ENCODE results near the gene USP7. TPM values are rescaled to one million over a fixed set of nuclear protein-coding genes. Genes with fewer than 3 reads are reported as not detected.

Gene USP7
- total and polyA plus RNA-seq, 4 donors, result 19.7 to 174 (median 56.0) TPM

DNA sequence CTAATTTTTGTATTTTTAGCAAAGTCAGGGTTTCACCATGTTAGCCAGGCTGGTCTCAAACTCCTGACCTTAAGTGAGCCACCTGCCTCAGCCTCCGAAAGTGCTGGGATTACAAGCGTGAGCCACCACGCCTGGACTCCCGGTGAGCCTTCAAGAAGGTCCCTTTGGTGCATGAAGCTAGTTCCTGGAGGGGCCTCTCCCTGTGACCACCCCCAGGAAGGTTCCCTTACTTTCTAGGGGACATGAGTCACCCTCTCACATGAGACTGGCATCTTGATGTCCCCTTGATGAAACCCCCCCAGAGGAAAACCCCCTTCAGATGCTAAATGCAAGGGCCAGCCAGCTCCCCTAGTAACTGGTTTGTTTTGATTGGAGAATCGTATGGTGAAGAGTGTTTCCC is 107.7 kb downstream of the USP7 start:
- no peak for DNase-seq
- no peak overlapping the region for H3K4me3 ChIP-seq
- peaks cover 0 to 49% (median 35%) of the 10 kb centered on the region in 4 donors for H3K36me3 ChIP-seq (ENCODE audit: control insufficient read depth in 4 of 4, insufficient read depth in 4 of 4, low read length in 4 of 4)
- peak overlapping the region in 1 of 2 donors; percentile 49 for H3K27ac ChIP-seq (ENCODE audit: low read depth in 1 of 2, low read length in 1 of 2)
- no peak overlapping the region for H3K9ac ChIP-seq (ENCODE audit: insufficient read depth in 1 of 2, low read length in 2 of 2)
- peaks cover 0 to 16% (median 0%) of the 10 kb centered on the region in 5 donors for H3K4me1 ChIP-seq (ENCODE audit: control insufficient read depth in 5 of 5, insufficient read depth in 5 of 5, low read length in 5 of 5)
- ATAC-seq (ENCODE audit: insufficient read depth, low FRiP score), result no peak
- 54 to 63% methylated on average over 5 of the region's 5 CpGs for WGBS, 2 donors
- H3K27me3 ChIP-seq (ENCODE audit: control insufficient read depth in 3 of 3, insufficient read depth in 3 of 3, low read length in 2 of 3), result no peaks in the 10 kb centered on the region
- H3K9me3 ChIP-seq (ENCODE audit: control insufficient read depth in 4 of 4, insufficient read depth in 3 of 4, low read length in 3 of 4), result no peaks in the 10 kb centered on the region
- TF ChIP-seq, protein P1, sequence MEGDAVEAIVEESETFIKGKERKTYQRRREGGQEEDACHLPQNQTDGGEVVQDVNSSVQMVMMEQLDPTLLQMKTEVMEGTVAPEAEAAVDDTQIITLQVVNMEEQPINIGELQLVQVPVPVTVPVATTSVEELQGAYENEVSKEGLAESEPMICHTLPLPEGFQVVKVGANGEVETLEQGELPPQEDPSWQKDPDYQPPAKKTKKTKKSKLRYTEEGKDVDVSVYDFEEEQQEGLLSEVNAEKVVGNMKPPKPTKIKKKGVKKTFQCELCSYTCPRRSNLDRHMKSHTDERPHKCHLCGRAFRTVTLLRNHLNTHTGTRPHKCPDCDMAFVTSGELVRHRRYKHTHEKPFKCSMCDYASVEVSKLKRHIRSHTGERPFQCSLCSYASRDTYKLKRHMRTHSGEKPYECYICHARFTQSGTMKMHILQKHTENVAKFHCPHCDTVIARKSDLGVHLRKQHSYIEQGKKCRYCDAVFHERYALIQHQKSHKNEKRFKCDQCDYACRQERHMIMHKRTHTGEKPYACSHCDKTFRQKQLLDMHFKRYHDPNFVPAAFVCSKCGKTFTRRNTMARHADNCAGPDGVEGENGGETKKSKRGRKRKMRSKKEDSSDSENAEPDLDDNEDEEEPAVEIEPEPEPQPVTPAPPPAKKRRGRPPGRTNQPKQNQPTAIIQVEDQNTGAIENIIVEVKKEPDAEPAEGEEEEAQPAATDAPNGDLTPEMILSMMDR (IDR thresholded peaks at IDR 0.05; ENCODE audit: control extremely low read depth, extremely low read depth), result no peak

DNA sequence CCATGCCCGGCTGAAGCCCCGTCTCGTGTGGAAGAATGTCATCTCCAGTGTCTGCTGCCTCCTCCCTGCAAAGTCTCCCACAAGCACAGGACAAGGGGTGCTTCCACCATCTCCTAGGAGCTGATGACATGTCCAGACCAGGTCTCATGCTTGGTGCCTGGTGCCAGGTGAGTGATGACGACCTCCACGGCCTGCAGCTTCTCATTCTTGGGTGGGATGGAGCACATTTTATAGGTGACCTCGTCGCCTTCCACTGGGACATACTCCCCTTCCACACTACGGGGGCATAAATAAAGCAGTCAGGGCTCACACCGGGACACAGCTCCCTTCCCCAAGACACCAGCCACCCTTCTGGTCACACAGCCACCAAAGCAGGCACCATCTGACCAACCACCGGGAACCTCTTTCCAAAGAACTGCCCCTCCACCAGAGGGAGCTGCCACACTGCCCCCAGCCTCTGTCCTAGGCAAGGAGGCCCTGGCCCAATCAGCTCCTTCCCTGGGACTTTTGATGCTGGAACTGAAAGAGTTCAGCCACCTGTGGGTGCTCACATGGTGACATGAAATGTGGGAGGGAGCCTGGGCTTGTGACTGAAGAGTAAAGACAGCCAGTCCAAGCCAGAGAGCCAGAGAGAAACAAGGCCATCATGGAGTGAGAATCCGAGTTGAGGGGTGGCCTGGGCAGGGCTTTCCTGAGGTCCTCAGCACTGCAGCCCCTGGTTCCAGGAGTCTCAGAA is 108.5 kb downstream of the USP7 start:
- Histone ChIP-seq H3K36me3 (ENCODE audit: control insufficient read depth in 4 of 4, insufficient read depth in 4 of 4, low read length in 4 of 4) (peaks cover 0 to 49% (median 38%) of the 10 kb centered on the region in 4 donors), H3K4me3 (no peak overlapping the region), H3K4me1 (ENCODE audit: control insufficient read depth in 5 of 5, insufficient read depth in 5 of 5, low read length in 5 of 5) (peaks cover 0 to 14% (median 0%) of the 10 kb centered on the region in 5 donors), H3K27me3 (ENCODE audit: control insufficient read depth in 3 of 3, insufficient read depth in 3 of 3, low read length in 2 of 3) (no peaks in the 10 kb centered on the region), H3K9ac (ENCODE audit: insufficient read depth in 1 of 2, low read length in 2 of 2) (no peak overlapping the region), H3K9me3 (ENCODE audit: control insufficient read depth in 4 of 4, insufficient read depth in 3 of 4, low read length in 3 of 4) (no peaks in the 10 kb centered on the region), H3K27ac (ENCODE audit: low read depth in 1 of 2, low read length in 1 of 2) (peak overlapping the region in 1 of 2 donors; percentile 49)
- 90 to 96% methylated on average over 11 of the region's 11 CpGs for WGBS, 2 donors
- ATAC-seq (ENCODE audit: insufficient read depth, low FRiP score) (no peak), DNase-seq (no peak)
- TF ChIP-seq, protein P1 (IDR thresholded peaks at IDR 0.05; ENCODE audit: control extremely low read depth, extremely low read depth), result no peak

DNA sequence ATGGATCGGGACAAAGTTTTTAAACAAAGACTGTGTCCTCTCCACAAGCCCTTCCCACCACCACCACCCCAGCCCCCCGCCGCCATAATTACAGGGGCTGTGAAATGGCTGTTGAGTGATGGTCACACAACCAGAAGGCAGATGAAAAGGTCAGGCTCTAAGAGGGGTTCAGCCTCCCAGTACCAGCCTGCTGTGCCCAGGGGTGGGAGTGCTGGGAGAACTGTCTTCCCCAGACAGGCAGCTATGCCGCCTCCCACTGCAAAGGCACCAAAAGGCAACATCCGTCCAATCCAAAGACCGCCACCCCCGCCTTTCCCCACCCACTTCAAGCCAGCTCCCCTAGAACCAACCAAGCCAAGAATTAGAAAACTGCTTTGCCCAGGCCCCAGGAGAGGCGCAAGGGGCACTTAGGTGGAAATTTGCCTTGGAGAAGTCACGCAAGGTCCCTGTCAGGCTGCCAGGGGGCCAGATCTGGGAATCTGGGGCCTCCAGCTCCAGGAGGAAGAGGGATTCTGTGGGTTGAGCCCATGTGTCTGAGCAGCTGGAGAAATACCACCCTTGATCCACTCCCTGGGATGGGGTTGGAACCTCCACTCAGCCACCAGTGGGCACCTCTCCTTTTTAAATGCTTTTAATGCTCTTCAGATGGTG is 109.3 kb downstream of the USP7 start:
- H3K27me3 ChIP-seq (ENCODE audit: control insufficient read depth in 3 of 3, insufficient read depth in 3 of 3, low read length in 2 of 3), result no peaks in the 10 kb centered on the region
- ATAC-seq (ENCODE audit: insufficient read depth, low FRiP score), result no peak
- H3K4me1 ChIP-seq (ENCODE audit: control insufficient read depth in 5 of 5, insufficient read depth in 5 of 5, low read length in 5 of 5), result peaks cover 0 to 17% (median 0%) of the 10 kb centered on the region in 5 donors
- no peak overlapping the region for H3K4me3 ChIP-seq
- H3K36me3 ChIP-seq (ENCODE audit: control insufficient read depth in 4 of 4, insufficient read depth in 4 of 4, low read length in 4 of 4), result peaks cover 0 to 54% (median 41%) of the 10 kb centered on the region in 4 donors
- H3K9me3 ChIP-seq (ENCODE audit: control insufficient read depth in 4 of 4, insufficient read depth in 3 of 4, low read length in 3 of 4), result no peaks in the 10 kb centered on the region
- H3K27ac ChIP-seq (ENCODE audit: low read depth in 1 of 2, low read length in 1 of 2), result peak overlapping the region in 1 of 2 donors; percentile 37
- 87 to 90% methylated on average over 9 of the region's 9 CpGs for WGBS, 2 donors
- DNase-seq, result no peak
- TF ChIP-seq, protein P1 (IDR thresholded peaks at IDR 0.05; ENCODE audit: control extremely low read depth, extremely low read depth), result no peak
- H3K9ac ChIP-seq (ENCODE audit: insufficient read depth in 1 of 2, low read length in 2 of 2), result no peak overlapping the region

All from lung (tissue), 12 donors.